Keratinocyte (primary cell): ENCODE data around the gene DPH1. TPM values are rescaled to one million over a fixed set of nuclear protein-coding genes. Genes with fewer than 3 reads are reported as not detected.

ENCODE experiments used
- DNase-seq: peaks from one replicate; pipeline ENCODE4 v3.0.0-alpha.2; 2011; ENCODE audit warnings: low read depth, missing footprints, low spot score
- FAIRE-seq: peaks from 2 replicates; lab custom pipeline; 2011; peaks lifted over from hg19 to GRCh38; lab: Jason Lieb, UNC
- H2AFZ ChIP-seq: 2 replicates; pipeline ENCODE4 v1.6.0; 2012; ENCODE audit warnings: low read length, control low read depth, inconsistent platforms; ENCODE audit not compliant: control insufficient read depth
- H3K27ac ChIP-seq: 2 replicates; pipeline ENCODE4 v1.5.1; 2011; ENCODE audit warnings: low read length; ENCODE audit not compliant: control insufficient read depth, insufficient read depth
- H3K27me3 ChIP-seq: 3 replicates; pipeline ENCODE4 v1.6.0; 2011; ENCODE audit warnings: low read length; ENCODE audit not compliant: control insufficient read depth, insufficient read depth; ENCODE audit errors: extremely low read depth
- H3K36me3 ChIP-seq, 2 experiments: 2 replicates in 1 of 2; 3 replicates in 1 of 2; pipeline ENCODE4 v1.5.1; 2011; ENCODE audit warnings: low read length in 2 of 2, mild to moderate bottlenecking in 1 of 2; ENCODE audit not compliant: control insufficient read depth in 2 of 2, insufficient read depth in 2 of 2; ENCODE audit errors: extremely low read depth in 1 of 2
- H3K4me1 ChIP-seq: 3 replicates; pipeline ENCODE4 v1.5.1; 2011; ENCODE audit warnings: low read length; ENCODE audit not compliant: control insufficient read depth, insufficient read depth; ENCODE audit errors: extremely low read depth
- H3K4me2 ChIP-seq: 3 replicates; pipeline ENCODE4 v1.6.0; 2011; ENCODE audit warnings: low read depth, low read length; ENCODE audit not compliant: control insufficient read depth, insufficient read depth; ENCODE audit errors: extremely low read depth
- H3K4me3 ChIP-seq, 3 experiments: fragments of 200-600 bp in 1 of 3; sonication (generic) in 1 of 3; 2 replicates in 2 of 3; 3 replicates in 1 of 3; pipeline ENCODE4 v1.5.1; 2011 to 2016; ENCODE audit warnings: low read length in 3 of 3, mild to moderate bottlenecking in 3 of 3, control low read depth in 2 of 3, inconsistent platforms in 1 of 3, low read depth in 1 of 3, mixed read lengths in 1 of 3, mixed run types in 1 of 3, moderate library complexity in 1 of 3; ENCODE audit not compliant: control insufficient read depth in 2 of 3, insufficient read depth in 2 of 3; ENCODE audit errors: extremely low read depth in 1 of 3
- H3K79me2 ChIP-seq: 2 replicates; pipeline ENCODE4 v1.6.0; 2012; ENCODE audit warnings: low read length; ENCODE audit not compliant: control insufficient read depth, insufficient read depth
- H3K9ac ChIP-seq: 3 replicates; pipeline ENCODE4 v1.6.0; 2011; ENCODE audit warnings: low read length; ENCODE audit not compliant: control insufficient read depth, insufficient read depth; ENCODE audit errors: extremely low read depth
- H3K9me1 ChIP-seq: 3 replicates; pipeline ENCODE4 v1.6.0; 2011; ENCODE audit warnings: low read length; ENCODE audit not compliant: control insufficient read depth, insufficient read depth; ENCODE audit errors: extremely low read depth
- H3K9me3 ChIP-seq: 2 replicates; pipeline ENCODE4 v1.5.1; 2012; ENCODE audit warnings: low read depth, low read length; ENCODE audit not compliant: control insufficient read depth
- H4K20me1 ChIP-seq: 3 replicates; pipeline ENCODE4 v1.6.0; 2011; ENCODE audit warnings: low read length; ENCODE audit not compliant: control insufficient read depth, insufficient read depth; ENCODE audit errors: extremely low read depth
- EZH2 ChIP-seq: IDR thresholded peaks from one replicate; pipeline ENCODE4 v1.6.1; 2012; ENCODE audit warnings: inconsistent platforms, mild to moderate bottlenecking, low read length, moderate library complexity
- dilution Hi-C: fragments of 300-500 bp; cut with MboI; formaldehyde crosslinking; loops from one replicate; pipeline ENCODE4 v1.7.0; 2020; ENCODE audit warnings: low sequenced_read_pairs; ENCODE audit not compliant: extremely low pct_ligation_motif_present
- polyA plus RNA-seq, 5 experiments: library from polyadenylated mRNA; depleted of rRNA in 3 of 5; stranded (reverse) in 3 of 5; stranded (forward) in 1 of 5; unstranded in 1 of 5; fragments of >200 nt; gene quantifications; 1 replicate in 1 of 5; 2 replicates in 3 of 5; 3 replicates in 1 of 5; pipeline versions ENCODE4 v1.2.1 to v1.2.3, GENCODE V29; 2011 to 2012; ENCODE audit warnings: missing spikeins in 2 of 5, low read depth in 1 of 5, low replicate concordance in 1 of 5
- TF ChIP-seq, protein P1 (sequence below), 3 experiments: IDR thresholded peaks in 1 of 3; conservative IDR thresholded peaks in 1 of 3; optimal IDR thresholded peaks in 1 of 3; 2 replicates in 2 of 3; 3 replicates in 1 of 3; pipeline versions ENCODE3 to v1.5.1; 2011; ENCODE audit warnings: low read length in 3 of 3, mild to moderate bottlenecking in 3 of 3, moderate library complexity in 2 of 3, control low read depth in 1 of 3, inconsistent platforms in 1 of 3; ENCODE audit not compliant: insufficient read depth in 2 of 3; ENCODE audit errors: extremely low read depth in 1 of 3

The DPH1 gene
- polyA plus RNA-seq, 1 donor (not counting 4 experiments of a cell fraction or from before 2014, with no cell fraction given) = 18.9 TPM

DNA sequence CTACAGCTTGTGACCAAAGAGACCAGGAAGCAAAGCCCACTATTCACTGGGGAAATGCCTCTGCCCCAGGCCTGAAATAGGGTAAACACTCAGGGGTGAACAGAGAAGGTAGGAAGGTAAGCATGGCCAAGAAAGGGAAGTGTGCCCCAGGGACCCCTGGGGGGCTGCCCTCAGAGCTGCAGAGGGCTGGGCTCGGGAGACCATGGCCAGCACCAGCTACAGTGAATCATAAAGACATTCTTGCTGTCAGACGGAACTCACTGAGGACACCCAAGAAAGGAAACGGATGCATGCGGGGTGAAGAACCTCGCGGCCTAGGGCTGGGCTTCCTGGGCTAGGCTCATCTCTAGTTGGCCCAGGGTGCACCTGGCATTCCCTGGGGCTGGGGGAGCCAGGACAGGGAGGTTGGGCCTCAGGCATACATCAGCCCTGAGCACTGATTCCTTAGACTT, 34.6 kb downstream of the DPH1 start:
- dilution Hi-C loops = no loop called here
- Histone ChIP-seq H3K9ac (no peak overlapping the region), H3K27me3 (no peaks in the 10 kb centered on the region), H3K4me1 (peaks cover 3% of the 10 kb centered on the region), H3K9me3 (no peaks in the 10 kb centered on the region), H3K4me3 (no peak overlapping the region), H3K36me3 (peaks cover 24 to 37% of the 10 kb centered on the region in 2 experiments), H2AFZ (no peak overlapping the region), H3K79me2 (no peaks in the 10 kb centered on the region), H3K27ac (no peak overlapping the region), H4K20me1 (no peaks in the 10 kb centered on the region), H3K4me2 (no peak overlapping the region), H3K9me1 (no peaks in the 10 kb centered on the region)
- TF ChIP-seq, protein P1, sequence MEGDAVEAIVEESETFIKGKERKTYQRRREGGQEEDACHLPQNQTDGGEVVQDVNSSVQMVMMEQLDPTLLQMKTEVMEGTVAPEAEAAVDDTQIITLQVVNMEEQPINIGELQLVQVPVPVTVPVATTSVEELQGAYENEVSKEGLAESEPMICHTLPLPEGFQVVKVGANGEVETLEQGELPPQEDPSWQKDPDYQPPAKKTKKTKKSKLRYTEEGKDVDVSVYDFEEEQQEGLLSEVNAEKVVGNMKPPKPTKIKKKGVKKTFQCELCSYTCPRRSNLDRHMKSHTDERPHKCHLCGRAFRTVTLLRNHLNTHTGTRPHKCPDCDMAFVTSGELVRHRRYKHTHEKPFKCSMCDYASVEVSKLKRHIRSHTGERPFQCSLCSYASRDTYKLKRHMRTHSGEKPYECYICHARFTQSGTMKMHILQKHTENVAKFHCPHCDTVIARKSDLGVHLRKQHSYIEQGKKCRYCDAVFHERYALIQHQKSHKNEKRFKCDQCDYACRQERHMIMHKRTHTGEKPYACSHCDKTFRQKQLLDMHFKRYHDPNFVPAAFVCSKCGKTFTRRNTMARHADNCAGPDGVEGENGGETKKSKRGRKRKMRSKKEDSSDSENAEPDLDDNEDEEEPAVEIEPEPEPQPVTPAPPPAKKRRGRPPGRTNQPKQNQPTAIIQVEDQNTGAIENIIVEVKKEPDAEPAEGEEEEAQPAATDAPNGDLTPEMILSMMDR (optimal IDR thresholded peaks at IDR 0.05 in 1 of 3, IDR thresholded peaks at IDR 0.05 in 1 of 3, conservative IDR thresholded peaks at IDR 0.05 in 1 of 3; ENCODE audit: extremely low read depth in 1 of 3, insufficient read depth in 2 of 3, low read length in 3 of 3) = no peak
- TF ChIP-seq EZH2 = no peak
- DNase-seq (no peak), FAIRE-seq (no peak)

DNA sequence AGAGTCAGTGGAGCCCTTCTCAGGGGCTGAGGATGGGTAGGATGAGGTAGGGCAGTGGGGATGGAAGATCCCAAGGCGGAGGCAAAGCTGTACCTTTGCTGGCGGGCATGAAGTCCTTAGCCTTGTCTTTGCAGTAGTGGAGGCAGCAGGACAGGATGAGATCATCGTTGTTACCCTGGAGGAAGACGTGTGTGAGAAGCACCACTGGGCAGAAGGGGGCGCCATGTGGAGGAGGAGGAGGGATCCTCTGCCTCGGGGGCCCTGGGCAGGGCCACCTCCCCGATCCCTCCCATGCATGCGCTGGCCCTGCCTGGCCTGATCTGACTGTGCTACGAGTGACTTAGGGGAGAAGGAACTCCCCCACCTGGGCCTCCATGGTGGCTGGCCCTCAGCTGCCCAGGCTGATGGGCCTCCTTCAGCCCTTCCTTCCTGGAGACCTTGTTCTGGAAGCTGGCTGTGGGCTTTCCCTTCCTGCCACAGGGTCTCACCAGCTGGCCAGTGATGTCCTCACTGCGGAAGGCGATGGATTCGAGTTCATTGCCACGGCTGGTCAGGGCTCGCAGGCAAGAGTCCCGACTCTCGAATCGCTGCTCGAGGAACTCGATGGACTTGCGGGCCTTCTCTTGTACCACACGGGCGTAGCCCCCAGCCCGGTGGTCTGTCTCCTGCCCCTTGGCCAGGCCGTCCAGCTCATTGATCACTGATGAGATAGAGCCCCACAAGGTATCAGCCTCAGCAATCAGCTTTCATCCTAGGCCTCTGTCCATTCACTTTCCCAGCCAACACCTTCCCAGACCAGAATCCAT, 35.2 kb downstream of the DPH1 start:
- no peaks in the 10 kb centered on the region for H3K9me1 ChIP-seq
- no peak overlapping the region for H3K27ac ChIP-seq
- H3K4me3 ChIP-seq = no peak overlapping the region
- no peak overlapping the region for H3K4me2 ChIP-seq
- no peak for DNase-seq
- H3K9me3 ChIP-seq = no peaks in the 10 kb centered on the region
- peaks cover 3% of the 10 kb centered on the region for H3K4me1 ChIP-seq
- no peaks in the 10 kb centered on the region for H3K27me3 ChIP-seq
- H3K79me2 ChIP-seq = no peaks in the 10 kb centered on the region
- FAIRE-seq = peak; percentile 76
- TF ChIP-seq, protein P1 (optimal IDR thresholded peaks at IDR 0.05 in 1 of 3, IDR thresholded peaks at IDR 0.05 in 1 of 3, conservative IDR thresholded peaks at IDR 0.05 in 1 of 3; ENCODE audit: extremely low read depth in 1 of 3, insufficient read depth in 2 of 3, low read length in 3 of 3) = peak; percentile 53 to 85 (median 57)
- TF ChIP-seq EZH2 = no peak
- H3K9ac ChIP-seq = no peak overlapping the region
- no peaks in the 10 kb centered on the region for H4K20me1 ChIP-seq
- H3K36me3 ChIP-seq = peaks cover 24 to 37% of the 10 kb centered on the region in 2 experiments
- dilution Hi-C loops = no loop called here
- no peak overlapping the region for H2AFZ ChIP-seq
